K562 (cell line): ENCODE results near the gene YBX3. TPM values are rescaled to one million over a fixed set of nuclear protein-coding genes. Genes with fewer than 3 reads are reported as not detected.

ENCODE experiments used
- CCNT2 ChIP-seq: IDR thresholded peaks from 2 replicates; pipeline ENCODE4 v1.6.1; 2011; ENCODE audit warnings: borderline replicate concordance, low read depth, mild to moderate bottlenecking, moderate library complexity, mixed read lengths, low read length; ENCODE audit not compliant: insufficient read length; ENCODE audit errors: extremely low read depth
- POLR2H ChIP-seq: IDR thresholded peaks from 2 replicates; pipeline ENCODE4 v1.6.1; 2016; ENCODE audit warnings: missing genetic modification characterization, low read depth, mild to moderate bottlenecking, control low read depth, missing compliant biosample characterization, moderate library complexity
- POU5F1 ChIP-seq: fragments of 150-350 bp; IDR thresholded peaks from 2 replicates; pipeline ENCODE4 v1.6.1; 2014; ENCODE audit warnings: borderline replicate concordance, low read length, low read depth, mild to moderate bottlenecking; ENCODE audit not compliant: partially characterized antibody
- SMC3 ChIP-seq: conservative IDR thresholded peaks from 2 replicates; pipeline ENCODE4 v1.6.1; 2011; ENCODE audit warnings: low read depth, low read length, improper control_type of control experiment; ENCODE audit not compliant: insufficient read depth
- SREBF1 ChIP-seq: fragments of 150-350 bp; IDR thresholded peaks from 2 replicates; pipeline ENCODE4 v1.6.1; 2014; ENCODE audit warnings: antibody characterized with exemption, low read depth, low read length, borderline replicate concordance
- polyA plus RNA-seq, 8 experiments: library from polyadenylated mRNA; depleted of rRNA in 4 of 8; stranded (reverse) in 5 of 8; unstranded in 3 of 8; fragments of >200 nt; fragmentation: Nextera tagmentation in 2 of 8; fragmentation: Illumina TruSeq in 1 of 8; extraction: Ambion mirVana in 2 of 8; extraction: Trizol in 1 of 8; gene quantifications; 2 replicates each; pipeline versions ENCODE4 v1.2.1 to v1.2.3, GENCODE V29; 2011 to 2014; ENCODE audit warnings: inconsistent platforms in 1 of 8, missing spikeins in 1 of 8
- total RNA-seq, 7 experiments: library from RNA; depleted of rRNA in 6 of 7; stranded (reverse); fragments of >200 nt in 6 of 7; fragmentation: Illumina TruSeq in 2 of 7; extraction: Trizol in 2 of 7; gene quantifications; 2 replicates each; pipeline versions ENCODE4 v1.2.1 to v1.2.3, GENCODE V29; 2011 to 2021; ENCODE audit warnings: low replicate concordance in 1 of 7
- TF ChIP-seq, protein P1 (sequence below): fragments of 250-450 bp; sonication (Bioruptor Pico); IDR thresholded peaks from 2 replicates; pipeline ENCODE4 v1.8.0; 2021; ENCODE audit warnings: moderate library complexity, mild to moderate bottlenecking, inconsistent platforms
- TF ChIP-seq, protein P2 (sequence below): sonication (generic); formaldehyde crosslinking; IDR thresholded peaks from 2 replicates; pipeline ENCODE4 v1.8.0; 2022; ENCODE audit warnings: mild to moderate bottlenecking, missing genetic modification reagents
- TF ChIP-seq, protein P3 (sequence below), 2 experiments: IDR thresholded peaks; 2 replicates each; pipeline ENCODE4 v1.6.1; 2012; ENCODE audit warnings: improper control_type of control experiment in 2 of 2, low read depth in 2 of 2, low read length in 2 of 2, borderline replicate concordance in 1 of 2
- TF ChIP-seq, protein P4 (sequence below): sonication (generic); formaldehyde crosslinking; IDR thresholded peaks from 2 replicates; pipeline ENCODE4 v1.9.0; 2022; ENCODE audit warnings: mild to moderate bottlenecking, missing genetic modification reagents

Gene YBX3
- total and polyA plus RNA-seq, 9 of the 15 experiments (the other 6 are each of a cell fraction or from before 2014, with no cell fraction given) = 47.0 to 239 (median 81.5) TPM

DNA sequence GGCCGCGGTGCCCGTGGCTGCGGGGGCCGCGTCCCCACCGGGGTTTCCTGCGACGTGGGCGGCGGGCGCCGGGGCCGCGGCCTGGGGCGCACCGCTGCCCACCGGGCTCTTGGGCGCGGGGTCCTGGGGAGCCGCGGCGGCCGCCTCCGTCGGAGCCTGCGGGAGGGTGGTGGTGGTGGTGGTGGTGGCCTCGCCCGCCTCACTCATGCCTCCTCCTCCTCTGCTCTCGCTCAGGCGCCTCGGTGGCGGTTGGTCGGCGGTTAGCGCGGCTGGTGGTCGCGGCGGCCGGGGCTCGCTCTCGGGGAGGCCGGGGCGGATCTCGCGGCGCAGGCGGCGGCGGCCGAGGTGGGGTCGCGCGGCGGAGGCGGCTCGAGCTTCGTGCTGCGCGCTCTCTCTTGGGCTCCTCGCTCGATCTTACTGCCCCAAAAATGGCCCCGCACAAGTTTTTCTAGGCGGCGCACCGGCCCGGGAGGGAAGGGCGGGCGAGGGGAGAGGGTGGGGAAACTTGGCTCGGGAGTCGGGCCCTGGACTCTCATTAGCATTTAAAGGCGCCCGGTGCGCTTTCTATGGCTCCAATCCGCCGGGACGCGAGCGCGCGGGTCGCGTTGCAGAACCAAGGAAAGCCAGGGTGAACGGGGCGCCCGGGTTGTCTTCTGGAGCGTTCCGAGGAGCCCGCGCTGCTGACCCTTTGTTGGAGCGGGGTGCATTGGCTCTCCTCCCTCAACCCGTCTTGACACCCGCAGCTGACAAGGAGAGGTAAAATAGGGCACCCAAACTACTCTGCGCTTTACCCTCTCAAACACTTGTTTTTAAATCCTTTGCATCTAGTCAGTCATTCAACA is at the start of gene YBX3 (continued):
- TF ChIP-seq POU5F1 = no peak
- TF ChIP-seq SMC3 = no peak
- TF ChIP-seq, protein P1, sequence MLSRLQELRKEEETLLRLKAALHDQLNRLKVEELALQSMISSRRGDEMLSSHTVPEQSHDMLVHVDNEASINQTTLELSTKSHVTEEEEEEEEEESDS (CRISPR knock-in tag) = no peak
- TF ChIP-seq, protein P2, sequence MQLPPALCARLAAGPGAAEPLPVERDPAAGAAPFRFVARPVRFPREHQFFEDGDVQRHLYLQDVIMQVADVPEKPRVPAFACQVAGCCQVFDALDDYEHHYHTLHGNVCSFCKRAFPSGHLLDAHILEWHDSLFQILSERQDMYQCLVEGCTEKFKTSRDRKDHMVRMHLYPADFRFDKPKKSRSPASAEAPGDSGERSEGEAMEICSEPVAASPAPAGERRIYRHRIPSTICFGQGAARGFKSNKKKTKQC (CRISPR knock-in tag) = no peak
- TF ChIP-seq POLR2H = 0 out of 2 replicates have a peak, but pooled peaks have one; percentile 30
- TF ChIP-seq, protein P3, sequence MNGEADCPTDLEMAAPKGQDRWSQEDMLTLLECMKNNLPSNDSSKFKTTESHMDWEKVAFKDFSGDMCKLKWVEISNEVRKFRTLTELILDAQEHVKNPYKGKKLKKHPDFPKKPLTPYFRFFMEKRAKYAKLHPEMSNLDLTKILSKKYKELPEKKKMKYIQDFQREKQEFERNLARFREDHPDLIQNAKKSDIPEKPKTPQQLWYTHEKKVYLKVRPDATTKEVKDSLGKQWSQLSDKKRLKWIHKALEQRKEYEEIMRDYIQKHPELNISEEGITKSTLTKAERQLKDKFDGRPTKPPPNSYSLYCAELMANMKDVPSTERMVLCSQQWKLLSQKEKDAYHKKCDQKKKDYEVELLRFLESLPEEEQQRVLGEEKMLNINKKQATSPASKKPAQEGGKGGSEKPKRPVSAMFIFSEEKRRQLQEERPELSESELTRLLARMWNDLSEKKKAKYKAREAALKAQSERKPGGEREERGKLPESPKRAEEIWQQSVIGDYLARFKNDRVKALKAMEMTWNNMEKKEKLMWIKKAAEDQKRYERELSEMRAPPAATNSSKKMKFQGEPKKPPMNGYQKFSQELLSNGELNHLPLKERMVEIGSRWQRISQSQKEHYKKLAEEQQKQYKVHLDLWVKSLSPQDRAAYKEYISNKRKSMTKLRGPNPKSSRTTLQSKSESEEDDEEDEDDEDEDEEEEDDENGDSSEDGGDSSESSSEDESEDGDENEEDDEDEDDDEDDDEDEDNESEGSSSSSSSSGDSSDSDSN (IDR thresholded peaks at IDR 0.05; ENCODE audit: borderline replicate concordance in 1 of 2, low read depth in 2 of 2, low read length in 2 of 2) = 0 out of 4 replicates have a peak, but pooled peaks have one; percentile 16 to 40
- TF ChIP-seq SREBF1 = no peak
- TF ChIP-seq, protein P4, sequence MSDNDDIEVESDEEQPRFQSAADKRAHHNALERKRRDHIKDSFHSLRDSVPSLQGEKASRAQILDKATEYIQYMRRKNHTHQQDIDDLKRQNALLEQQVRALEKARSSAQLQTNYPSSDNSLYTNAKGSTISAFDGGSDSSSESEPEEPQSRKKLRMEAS (CRISPR knock-in tag) = no peak
- TF ChIP-seq CCNT2 = peak; percentile 15
